Measurements from ENCODE around the gene RAPGEF6. TPM values are rescaled to one million over a fixed set of nuclear protein-coding genes. Genes with fewer than 3 reads are reported as not detected.

Gene RAPGEF6
- total RNA-seq, 4 donors from 2014 or later = 7.2 to 11.7 (median 8.5) TPM

GRCh38 chr5:131587541-131587940, 47.5 kb downstream of the RAPGEF6 start:
- DNase-seq = no peak
- ATAC-seq = no peak
- H3K4me3 ChIP-seq = no peak overlapping the region
- no peaks in the 10 kb centered on the region for H3K9me3 ChIP-seq
- intact Hi-C loops (cut with DNase I; ENCODE audit: low total_unique reads) (no loop called here), in situ Hi-C loops (cut with MboI; ENCODE audit: low sequenced_read_pairs in 4 of 4) (loop anchor here in 1 of 4 donors (10.0 kb wide), 1 partner anchor 417 kb away; no protein-coding TSS in a partner anchor)
- H3K27me3 ChIP-seq = no peaks in the 10 kb centered on the region
- no peaks in the 10 kb centered on the region for H3K36me3 ChIP-seq
- no peak overlapping the region for H3K27ac ChIP-seq
- TF ChIP-seq POLR2A (IDR thresholded peaks at IDR 0.05) = no peak
- H3K4me1 ChIP-seq = peaks cover 0 to under 1% of the 10 kb centered on the region in 2 donors

GRCh38 chr5:131581702-131582101, 53.3 kb downstream of the RAPGEF6 start:
- no peak overlapping the region for H3K27ac ChIP-seq
- in situ Hi-C loops (cut with MboI; ENCODE audit: low sequenced_read_pairs in 4 of 4) = loop anchor here in 1 of 4 donors (10.0 kb wide), 1 partner anchor 423 kb away; no protein-coding TSS in a partner anchor
- ATAC-seq (no peak), DNase-seq (no peak)
- H3K27me3 ChIP-seq = no peaks in the 10 kb centered on the region
- H3K4me3 ChIP-seq = no peak overlapping the region
- intact Hi-C loops (cut with DNase I; ENCODE audit: low total_unique reads) = no loop called here
- H3K9me3 ChIP-seq = no peaks in the 10 kb centered on the region
- H3K4me1 ChIP-seq = no peaks in the 10 kb centered on the region
- H3K36me3 ChIP-seq = no peaks in the 10 kb centered on the region
- TF ChIP-seq POLR2A (IDR thresholded peaks at IDR 0.05) = no peak
- TF ChIP-seq CTCF (IDR thresholded peaks at IDR 0.05 in 4 of 5, conservative IDR thresholded peaks at IDR 0.05 in 1 of 5) = no peak

- Histone ChIP-seq H3K4me1 (no peaks in the 10 kb centered on the region), H3K4me3 (no peak overlapping the region), H3K36me3 (no peaks in the 10 kb centered on the region), H3K27ac (no peak overlapping the region), H3K27me3 (no peaks in the 10 kb centered on the region), H3K9me3 (no peaks in the 10 kb centered on the region)
- intact Hi-C loops (cut with DNase I; ENCODE audit: low total_unique reads) = no loop called here
- DNase-seq (no peak), ATAC-seq (no peak)
- in situ Hi-C loops (cut with MboI; ENCODE audit: low sequenced_read_pairs in 4 of 4) = loop anchor here in 1 of 4 donors (10.0 kb wide), 1 partner anchor 425 kb away; no protein-coding TSS in a partner anchor
- no peak for TF ChIP-seq CTCF (IDR thresholded peaks at IDR 0.05 in 4 of 5, conservative IDR thresholded peaks at IDR 0.05 in 1 of 5)
- no peak for TF ChIP-seq POLR2A (IDR thresholded peaks at IDR 0.05)
Observed at GRCh38 chr5:131579917-131580671, 54.9 kb downstream of the RAPGEF6 start.

GRCh38 chr5:131575660-131576227, 59.3 kb downstream of the RAPGEF6 start:
- intact Hi-C loops (cut with DNase I; ENCODE audit: low total_unique reads) (no loop called here), in situ Hi-C loops (cut with MboI; ENCODE audit: low sequenced_read_pairs in 4 of 4) (no loop called here)
- no peak overlapping the region for H3K4me3 ChIP-seq
- no peak overlapping the region for H3K27ac ChIP-seq
- no peak for DNase-seq
- H3K9me3 ChIP-seq = no peaks in the 10 kb centered on the region
- ATAC-seq = no peak
- TF ChIP-seq POLR2A (IDR thresholded peaks at IDR 0.05) (no peak), CTCF (IDR thresholded peaks at IDR 0.05 in 4 of 5, conservative IDR thresholded peaks at IDR 0.05 in 1 of 5) (no peak)
- no peaks in the 10 kb centered on the region for H3K36me3 ChIP-seq
- no peaks in the 10 kb centered on the region for H3K4me1 ChIP-seq
- no peaks in the 10 kb centered on the region for H3K27me3 ChIP-seq

- TF ChIP-seq CTCF (IDR thresholded peaks at IDR 0.05 in 4 of 5, conservative IDR thresholded peaks at IDR 0.05 in 1 of 5) (no peak), POLR2A (IDR thresholded peaks at IDR 0.05) (no peak)
- H3K36me3 ChIP-seq = no peaks in the 10 kb centered on the region
- no peaks in the 10 kb centered on the region for H3K9me3 ChIP-seq
- DNase-seq = no peak
- in situ Hi-C loops (cut with MboI; ENCODE audit: low sequenced_read_pairs in 4 of 4) = no loop called here
- H3K4me3 ChIP-seq = no peak overlapping the region
- H3K27me3 ChIP-seq = no peaks in the 10 kb centered on the region
- H3K27ac ChIP-seq = no peak overlapping the region
- no peak for ATAC-seq
- H3K4me1 ChIP-seq = no peaks in the 10 kb centered on the region
- intact Hi-C loops (cut with DNase I; ENCODE audit: low total_unique reads) = no loop called here
Observed at GRCh38 chr5:131571669-131572168, 63.3 kb downstream of the RAPGEF6 start.
